ENCODE data around the gene ENTPD6.
"Not testable (repeated sequence)": the region's sequence is repeated elsewhere in the genome, so short reads cannot be mapped to it uniquely, and the experiment has no call there.

The ENTPD6 gene

GRCh38 chr20:25221592-25222460 is 26.3 kb downstream of the ENTPD6 start:
- in situ Hi-C loops (cut with MboI; ENCODE audit: low sequenced_read_pairs): no loop called here

- in situ Hi-C loops (cut with MboI; ENCODE audit: low sequenced_read_pairs): no loop called here
These were observed 27.1 kb downstream of the ENTPD6 start for GRCh38 chr20:25222461-25223178.

GRCh38 chr20:25223179-25223661 is 27.7 kb downstream of the ENTPD6 start:
- in situ Hi-C loops (cut with MboI; ENCODE audit: low sequenced_read_pairs): no loop called here

GRCh38 chr20:25223765-25224720 is 28.5 kb downstream of the ENTPD6 start:
- in situ Hi-C loops (cut with MboI; ENCODE audit: low sequenced_read_pairs): no loop called here

- in situ Hi-C loops (cut with MboI; ENCODE audit: low sequenced_read_pairs): no loop called here
These were observed 29.4 kb downstream of the ENTPD6 start for GRCh38 chr20:25224941-25225340.

- in situ Hi-C loops (cut with MboI; ENCODE audit: low sequenced_read_pairs): no loop called here
These were observed 30.3 kb downstream of the ENTPD6 start for GRCh38 chr20:25225642-25226432.

GRCh38 chr20:25226433-25227316 is 31.2 kb downstream of the ENTPD6 start:
- in situ Hi-C loops (cut with MboI; ENCODE audit: low sequenced_read_pairs): no loop called here

GRCh38 chr20:25227317-25227831 is 31.9 kb downstream of the ENTPD6 start:
- in situ Hi-C loops (cut with MboI; ENCODE audit: low sequenced_read_pairs): no loop called here

- in situ Hi-C loops (cut with MboI; ENCODE audit: low sequenced_read_pairs): no loop called here
These were observed 34.1 kb downstream of the ENTPD6 start for GRCh38 chr20:25229486-25230165.

GRCh38 chr20:25230166-25230831 is 34.8 kb downstream of the ENTPD6 start:
- in situ Hi-C loops (cut with MboI; ENCODE audit: low sequenced_read_pairs): no loop called here

GRCh38 chr20:25233016-25233772 is 37.7 kb downstream of the ENTPD6 start:
- in situ Hi-C loops (cut with MboI; ENCODE audit: low sequenced_read_pairs): no loop called here

GRCh38 chr20:25234009-25234849 is 38.7 kb downstream of the ENTPD6 start:
- in situ Hi-C loops (cut with MboI; ENCODE audit: low sequenced_read_pairs): not testable (repeated sequence)

- in situ Hi-C loops (cut with MboI; ENCODE audit: low sequenced_read_pairs): no loop called here
These were observed 41.2 kb downstream of the ENTPD6 start for GRCh38 chr20:25236450-25237304.

GRCh38 chr20:25237610-25238318 is 42.3 kb downstream of the ENTPD6 start:
- in situ Hi-C loops (cut with MboI; ENCODE audit: low sequenced_read_pairs): no loop called here

Data from HL-60/S4 (cell line).